SH-SY5Y (cell line): ENCODE data around the gene IRAK3.

Experiments used
- GATA2 ChIP-seq: IDR thresholded peaks from 2 replicates; pipeline ENCODE4 v1.6.1; 2011; ENCODE audit warnings: mild to moderate bottlenecking, low read depth, low read length
- GATA3 ChIP-seq: IDR thresholded peaks from 2 replicates; pipeline ENCODE4 v1.6.1; 2011; ENCODE audit warnings: low read depth, mild to moderate bottlenecking, low read length, moderate library complexity

GRCh38 chr12:66282244-66282643 lies 93.2 kb downstream of the IRAK3 start:
- TF ChIP-seq GATA2 = no peak
- TF ChIP-seq GATA3 = no peak
